GM19043 (cell line): ENCODE measurements around the gene NPM1.
"Not testable (repeated sequence)": the region's sequence is repeated elsewhere in the genome, so short reads cannot be mapped to it uniquely, and the experiment has no call there.

Experiments used
- ATAC-seq: cut with Tn5 transposase; IDR thresholded peaks from one replicate; pipeline ENCODE4 v1.9.1; 2021; ENCODE audit warnings: low read depth; ENCODE audit not compliant: unreplicated experiment

NPM1 gene

GRCh38 chr5:171410181-171410580, 22.5 kb downstream of the NPM1 start:
- ATAC-seq, result no peak

DNA sequence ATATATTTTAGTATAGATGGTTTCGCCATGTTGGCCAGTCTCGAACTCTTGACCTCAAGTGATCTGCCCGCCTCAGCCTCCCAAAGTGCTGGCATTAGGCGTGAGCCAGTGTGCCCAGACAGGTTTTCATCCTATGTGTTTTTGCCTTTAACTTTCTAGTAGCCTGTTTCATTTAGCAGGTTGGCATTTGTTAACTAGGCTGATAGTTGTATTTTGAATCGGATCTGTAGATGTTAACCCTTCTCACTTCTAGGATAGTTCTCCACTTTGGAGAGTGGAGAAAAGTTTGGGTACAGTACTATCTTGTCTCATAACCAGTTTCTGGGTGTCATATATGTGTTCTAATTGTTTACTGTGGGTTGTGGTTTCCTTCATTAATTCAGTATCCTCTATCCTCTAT, 24.5 kb downstream of the NPM1 start:
- ATAC-seq, result no peak

- ATAC-seq, result no peak
These were observed 25.7 kb downstream of the NPM1 start for GRCh38 chr5:171413153-171413910.

- not testable (repeated sequence) for ATAC-seq
These were observed 26.3 kb downstream of the NPM1 start for GRCh38 chr5:171413993-171414392.

DNA sequence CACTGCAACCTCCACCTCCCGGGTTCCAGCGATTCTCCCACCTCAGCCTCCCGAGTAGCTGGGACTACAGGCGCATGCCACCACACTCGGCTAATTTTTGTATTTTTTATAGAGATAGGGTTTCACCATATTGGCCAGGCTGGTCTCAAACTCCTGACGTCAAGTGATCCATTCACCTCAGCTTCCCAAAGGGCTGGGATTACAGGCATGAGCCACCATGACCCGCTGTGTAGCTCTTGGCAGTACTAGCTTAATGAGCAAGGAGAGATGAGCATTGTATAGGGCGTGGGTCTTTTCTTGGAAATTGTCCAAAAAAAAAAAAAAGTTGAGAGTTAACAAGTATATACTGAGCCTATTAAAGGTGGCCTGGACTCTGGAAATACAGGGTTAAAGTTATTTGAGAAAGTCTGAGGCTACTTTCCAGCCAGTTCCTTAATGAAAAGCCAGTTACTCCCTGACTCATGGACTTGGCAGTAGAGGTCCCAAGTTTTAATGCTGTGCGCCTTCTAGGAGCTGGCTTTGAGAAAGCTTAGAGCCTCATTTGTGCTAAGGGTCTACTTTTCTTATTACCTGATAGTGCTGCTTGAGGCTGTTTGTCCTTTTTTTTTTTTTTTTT, 27.6 kb downstream of the NPM1 start:
- no peak for ATAC-seq

- ATAC-seq, result no peak
These were observed 28.8 kb downstream of the NPM1 start for GRCh38 chr5:171416160-171417049.

DNA sequence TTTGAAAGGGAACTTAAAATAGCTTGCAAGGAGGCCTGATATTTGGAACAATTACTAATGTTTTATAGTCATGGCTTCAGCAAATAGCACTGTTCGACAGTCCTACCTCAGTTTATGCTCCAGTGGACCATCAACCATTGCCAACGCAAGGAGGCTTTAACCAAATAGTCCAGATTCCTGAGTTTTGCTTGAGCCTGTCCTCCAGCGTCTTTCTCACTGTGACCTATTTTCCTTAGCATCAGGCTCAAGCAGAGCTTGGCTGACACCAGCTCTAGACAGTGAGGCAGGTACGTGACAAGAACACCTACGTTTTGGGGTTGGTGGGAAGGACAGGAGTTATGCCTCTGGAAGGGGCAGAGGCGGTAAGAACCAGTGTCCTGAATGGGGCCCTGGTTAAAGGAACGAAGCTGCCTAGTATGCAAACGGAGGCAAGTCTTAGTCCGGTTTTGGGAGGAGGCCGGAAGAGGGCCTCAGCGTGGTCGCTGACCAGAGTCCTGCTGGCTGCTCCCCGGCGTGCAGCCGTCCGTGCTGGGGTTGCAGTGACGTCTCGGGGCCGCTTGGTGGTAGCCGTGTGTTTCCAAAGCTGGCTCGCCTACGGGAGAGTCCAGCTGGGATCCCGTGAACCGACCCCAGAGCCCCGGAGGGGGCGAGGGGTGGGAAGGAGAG, 30.8 kb downstream of the NPM1 start:
- peak; percentile 76 for ATAC-seq

DNA sequence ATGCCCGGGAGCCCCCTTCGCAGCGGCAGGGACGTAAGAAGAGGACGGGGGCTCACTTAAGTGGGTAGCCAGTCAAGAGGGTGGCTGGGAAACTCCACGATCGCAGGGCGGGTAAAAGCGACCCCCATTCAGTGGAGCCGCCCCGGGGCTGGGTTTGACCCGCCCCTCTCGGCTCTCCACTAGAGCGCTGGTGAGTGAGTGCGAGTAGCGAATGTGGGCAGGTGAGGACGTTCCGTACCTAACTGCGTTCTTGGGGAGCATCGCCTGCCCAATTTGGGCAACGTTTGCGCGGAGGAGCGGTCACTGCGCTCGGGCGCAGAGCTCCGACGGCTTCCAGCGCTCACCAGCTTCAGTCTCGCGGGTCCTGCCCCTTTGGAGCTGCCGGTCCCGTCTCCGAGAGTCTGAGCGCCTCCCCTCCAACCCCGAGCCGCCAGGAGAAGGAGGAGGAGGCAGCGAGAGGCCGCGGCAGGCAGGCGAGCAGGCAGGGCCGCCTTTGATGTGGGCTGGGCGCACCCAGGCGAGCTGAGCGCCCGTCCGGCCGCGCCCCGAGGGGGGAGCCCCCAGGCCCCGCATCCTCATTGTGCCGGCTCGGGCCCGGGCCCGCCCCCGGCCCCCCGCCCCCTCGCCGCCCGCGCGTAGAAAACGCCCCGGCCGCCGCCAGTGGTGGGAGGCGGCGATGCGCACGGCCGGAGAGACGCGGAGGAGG, 31.5 kb downstream of the NPM1 start, which contains the start of gene FGF18:
Gene FGF18, plus strand, starts transcription at position 666 of the 706 bp plus-strand sequence. CDS start 553 bp downstream, outside the sequence.
- peak; percentile 38 for ATAC-seq

GRCh38 chr5:171419688-171420430, 32.2 kb downstream of the NPM1 start:
- peak; percentile 21 for ATAC-seq

- ATAC-seq, result no peak
These were observed 33.0 kb downstream of the NPM1 start for GRCh38 chr5:171420431-171421241.

- no peak for ATAC-seq
These were observed 33.9 kb downstream of the NPM1 start for GRCh38 chr5:171421331-171422262.

DNA sequence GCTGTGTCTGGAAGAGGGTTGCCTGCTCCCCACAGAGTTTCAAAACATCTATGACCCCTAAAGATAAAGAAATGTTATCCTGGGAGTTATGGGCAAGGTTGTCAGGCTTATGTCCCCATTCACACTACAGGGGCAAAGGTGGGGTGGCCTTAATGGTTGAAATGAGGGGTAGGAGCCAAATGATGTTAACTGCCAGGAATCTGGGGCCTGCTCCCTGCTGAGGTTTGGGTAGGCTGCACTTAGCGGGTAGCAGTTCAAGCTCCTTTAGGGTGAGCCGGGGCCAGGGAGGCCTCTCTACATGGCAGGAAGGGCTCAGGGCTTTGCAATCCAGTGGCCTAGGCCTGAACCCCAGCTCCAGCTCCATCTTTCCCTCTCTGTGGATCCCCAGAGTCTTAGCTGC, 34.8 kb downstream of the NPM1 start:
- no peak for ATAC-seq

DNA sequence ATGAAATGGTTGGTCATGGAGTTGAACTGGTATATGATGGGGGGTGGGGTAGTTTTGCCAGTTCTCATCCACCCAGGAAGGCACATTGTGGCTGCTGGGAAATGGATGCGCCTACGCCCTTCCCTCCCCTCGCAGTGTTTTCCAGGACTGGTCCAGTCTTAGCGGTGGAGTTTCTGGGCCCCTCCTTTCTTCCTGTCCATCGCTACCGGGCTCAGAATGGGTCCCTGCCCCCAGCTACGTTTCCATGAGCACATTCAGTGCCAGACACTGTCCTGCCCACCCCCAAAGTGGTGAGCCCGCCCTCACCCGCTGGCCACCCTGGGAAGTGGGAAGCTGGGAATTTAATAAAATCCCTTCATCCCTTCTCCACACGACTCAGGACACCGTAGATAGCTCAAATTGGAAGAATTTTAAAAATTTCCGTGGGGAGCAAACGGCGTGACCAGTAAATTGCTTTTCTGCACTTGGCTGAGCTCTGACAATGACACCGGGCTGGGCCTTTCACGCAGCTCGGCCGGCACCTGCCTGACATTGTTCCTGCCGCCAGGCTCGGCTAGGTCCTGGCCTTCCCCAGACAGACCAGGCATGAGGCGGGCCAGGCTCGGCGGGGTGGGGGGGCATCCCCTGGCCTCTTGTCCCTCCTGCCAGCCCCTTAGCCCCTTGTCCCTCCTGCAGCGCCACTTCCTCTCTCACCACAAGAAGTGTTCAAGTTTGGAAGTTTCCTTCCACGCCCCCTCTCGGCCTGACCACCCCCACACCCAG, 35.4 kb downstream of the NPM1 start:
- ATAC-seq, result no peak

DNA sequence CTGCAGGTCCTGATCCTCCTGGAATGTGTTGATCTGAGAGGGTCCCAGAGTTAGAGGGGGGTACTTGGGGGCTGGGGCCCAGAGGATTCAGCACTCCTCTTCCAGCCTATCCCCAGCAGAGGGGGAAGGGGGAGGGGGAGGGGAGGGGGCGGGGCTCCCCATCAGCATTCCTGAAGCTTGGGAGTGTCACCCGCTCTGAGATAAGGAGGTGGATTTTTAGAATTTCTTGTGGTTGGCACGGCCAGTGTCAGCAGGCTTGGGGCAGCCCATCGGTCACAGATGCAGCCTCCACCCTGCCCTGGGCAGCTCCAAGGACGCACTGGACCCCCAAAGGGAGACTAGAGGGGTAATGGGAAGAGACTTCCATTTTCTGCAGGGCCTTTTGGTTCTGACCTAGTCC, 37.1 kb downstream of the NPM1 start:
- ATAC-seq, result no peak

DNA sequence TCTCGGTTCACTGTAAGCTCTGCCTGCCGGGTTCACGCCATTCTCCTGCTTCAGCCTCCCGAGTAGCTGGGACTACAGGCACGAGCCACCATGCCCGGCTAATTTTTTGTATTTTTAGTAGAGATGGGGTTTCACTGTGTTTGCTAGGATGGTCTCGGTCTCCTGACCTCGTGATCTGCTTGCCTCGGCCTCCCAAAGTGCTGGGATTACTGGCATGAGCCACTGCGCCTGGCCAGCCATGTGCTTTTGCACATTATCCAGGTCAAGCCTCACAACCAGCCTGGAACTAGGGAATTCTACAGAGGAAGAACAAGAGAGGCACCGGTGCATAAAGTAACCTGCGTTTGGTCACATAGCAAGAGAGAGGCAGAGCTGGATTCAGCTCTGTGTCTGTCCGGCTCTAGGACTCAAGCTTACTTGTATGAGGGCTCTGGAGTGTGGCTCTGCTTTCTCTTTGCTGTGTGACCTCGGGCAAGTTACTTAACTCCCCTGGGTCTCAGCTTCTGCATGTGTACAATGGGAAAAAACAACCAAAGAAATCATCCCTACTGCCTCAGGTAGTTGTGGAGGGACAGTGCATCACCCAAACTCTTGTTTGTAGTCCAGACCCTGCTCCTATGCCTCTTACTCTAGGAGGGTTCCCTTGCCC, 38.1 kb downstream of the NPM1 start:
- no peak for ATAC-seq

- no peak for ATAC-seq
These were observed 38.6 kb downstream of the NPM1 start for GRCh38 chr5:171426266-171426665.
